Measurements from ENCODE around the gene TRAPPC8. TPM values are rescaled to one million over a fixed set of nuclear protein-coding genes. Genes with fewer than 3 reads are reported as not detected.

Gene TRAPPC8
- total RNA-seq, 1 experiment from 2014 or later, result 37.9 TPM

DNA sequence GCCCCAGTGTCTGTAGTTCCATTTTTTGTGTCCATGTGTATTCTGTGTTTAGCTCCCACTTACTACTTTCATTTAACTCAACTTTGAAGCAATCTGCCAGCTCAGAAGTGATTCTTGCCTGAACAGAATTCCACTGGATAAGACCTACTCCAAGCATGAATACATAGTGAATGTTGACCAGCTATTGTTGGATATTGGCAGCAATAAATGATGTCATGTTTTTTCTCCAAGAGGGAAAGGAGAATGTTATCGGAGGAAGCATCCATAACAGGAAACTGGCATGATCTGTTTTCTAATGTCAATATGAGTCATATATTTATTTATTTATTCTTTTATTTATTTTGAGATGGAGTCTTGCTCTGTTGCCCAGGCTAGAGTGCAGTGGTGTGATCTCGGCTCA, 36.8 kb upstream of the TRAPPC8 start:
- POLR2A ChIA-PET (ENCODE audit: low non-redundant PET), result no interaction called here
- intact Hi-C loops (cut with micrococcal nuclease; ENCODE audit: unreplicated experiment), result loop anchor here (5.0 kb wide), 1 partner anchor 152 kb away; no protein-coding TSS in a partner anchor
- H3K4me3 ChIP-seq (ENCODE audit: low read depth, low read length, poor library complexity, severe bottlenecking), result no peak overlapping the region
- CTCF ChIA-PET, result no interaction called here
- TF ChIP-seq, protein P1, sequence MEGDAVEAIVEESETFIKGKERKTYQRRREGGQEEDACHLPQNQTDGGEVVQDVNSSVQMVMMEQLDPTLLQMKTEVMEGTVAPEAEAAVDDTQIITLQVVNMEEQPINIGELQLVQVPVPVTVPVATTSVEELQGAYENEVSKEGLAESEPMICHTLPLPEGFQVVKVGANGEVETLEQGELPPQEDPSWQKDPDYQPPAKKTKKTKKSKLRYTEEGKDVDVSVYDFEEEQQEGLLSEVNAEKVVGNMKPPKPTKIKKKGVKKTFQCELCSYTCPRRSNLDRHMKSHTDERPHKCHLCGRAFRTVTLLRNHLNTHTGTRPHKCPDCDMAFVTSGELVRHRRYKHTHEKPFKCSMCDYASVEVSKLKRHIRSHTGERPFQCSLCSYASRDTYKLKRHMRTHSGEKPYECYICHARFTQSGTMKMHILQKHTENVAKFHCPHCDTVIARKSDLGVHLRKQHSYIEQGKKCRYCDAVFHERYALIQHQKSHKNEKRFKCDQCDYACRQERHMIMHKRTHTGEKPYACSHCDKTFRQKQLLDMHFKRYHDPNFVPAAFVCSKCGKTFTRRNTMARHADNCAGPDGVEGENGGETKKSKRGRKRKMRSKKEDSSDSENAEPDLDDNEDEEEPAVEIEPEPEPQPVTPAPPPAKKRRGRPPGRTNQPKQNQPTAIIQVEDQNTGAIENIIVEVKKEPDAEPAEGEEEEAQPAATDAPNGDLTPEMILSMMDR (conservative IDR thresholded peaks at IDR 0.05; ENCODE audit: low read depth, low read length), result no peak
- TF ChIP-seq EZH2 (IDR thresholded peaks at IDR 0.05; ENCODE audit: borderline replicate concordance, low read depth, low read length, poor library complexity, severe bottlenecking), result no peak
- no peak overlapping the region for H3K27ac ChIP-seq (ENCODE audit: low read depth, low read length, poor library complexity, severe bottlenecking)
- BruUV-seq (replicated peaks), result no TSS peak
- no peaks in the 10 kb centered on the region for H3K9me3 ChIP-seq (ENCODE audit: low read depth, low read length, poor library complexity, severe bottlenecking)
- DNase-seq (ENCODE audit: low spot score), result no peak
- H3K27me3 ChIP-seq (replicated peaks; ENCODE audit: insufficient read depth, low read depth, low read length, poor library complexity), result no peaks in the 10 kb centered on the region
- no peaks in the 10 kb centered on the region for H3K36me3 ChIP-seq (ENCODE audit: insufficient read depth, low read length, poor library complexity, severe bottlenecking)
- H3K4me1 ChIP-seq (ENCODE audit: insufficient read depth, low read length, poor library complexity, severe bottlenecking), result no peaks in the 10 kb centered on the region

DNA sequence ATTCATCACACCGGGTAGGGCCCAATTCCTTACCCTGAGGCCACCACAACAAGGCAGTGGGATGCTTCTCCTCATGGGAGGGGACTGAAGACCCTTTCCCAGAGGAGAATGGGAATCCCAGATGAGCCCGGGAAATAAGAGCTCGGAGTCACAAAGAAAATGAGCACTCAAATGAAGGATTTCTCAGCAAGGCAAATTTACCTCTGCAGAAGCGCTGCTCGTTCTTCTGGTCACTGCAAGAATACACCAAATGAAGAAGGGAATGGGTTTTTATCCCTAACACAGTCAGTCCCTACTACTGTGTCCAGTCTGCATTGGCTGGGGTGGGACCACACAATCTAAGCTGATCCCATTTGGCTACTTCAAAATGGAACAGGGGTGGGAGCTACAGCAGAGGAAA, 35.7 kb upstream of the TRAPPC8 start:
- DNase-seq (ENCODE audit: low spot score), result no peak
- H3K4me1 ChIP-seq (ENCODE audit: insufficient read depth, low read length, poor library complexity, severe bottlenecking), result no peaks in the 10 kb centered on the region
- BruUV-seq (replicated peaks), result no TSS peak
- no peak overlapping the region for H3K27ac ChIP-seq (ENCODE audit: low read depth, low read length, poor library complexity, severe bottlenecking)
- H3K9me3 ChIP-seq (ENCODE audit: low read depth, low read length, poor library complexity, severe bottlenecking), result peaks cover 9% of the 10 kb centered on the region
- CTCF ChIA-PET, result no interaction called here
- TF ChIP-seq, protein P1 (conservative IDR thresholded peaks at IDR 0.05; ENCODE audit: low read depth, low read length), result no peak
- TF ChIP-seq EZH2 (IDR thresholded peaks at IDR 0.05; ENCODE audit: borderline replicate concordance, low read depth, low read length, poor library complexity, severe bottlenecking), result no peak
- no peak overlapping the region for H3K4me3 ChIP-seq (ENCODE audit: low read depth, low read length, poor library complexity, severe bottlenecking)
- POLR2A ChIA-PET (ENCODE audit: low non-redundant PET), result no interaction called here
- no peaks in the 10 kb centered on the region for H3K36me3 ChIP-seq (ENCODE audit: insufficient read depth, low read length, poor library complexity, severe bottlenecking)
- intact Hi-C loops (cut with micrococcal nuclease; ENCODE audit: unreplicated experiment), result loop anchor here (5.0 kb wide), 1 partner anchor 151 kb away; no protein-coding TSS in a partner anchor
- no peaks in the 10 kb centered on the region for H3K27me3 ChIP-seq (replicated peaks; ENCODE audit: insufficient read depth, low read depth, low read length, poor library complexity)

DNA sequence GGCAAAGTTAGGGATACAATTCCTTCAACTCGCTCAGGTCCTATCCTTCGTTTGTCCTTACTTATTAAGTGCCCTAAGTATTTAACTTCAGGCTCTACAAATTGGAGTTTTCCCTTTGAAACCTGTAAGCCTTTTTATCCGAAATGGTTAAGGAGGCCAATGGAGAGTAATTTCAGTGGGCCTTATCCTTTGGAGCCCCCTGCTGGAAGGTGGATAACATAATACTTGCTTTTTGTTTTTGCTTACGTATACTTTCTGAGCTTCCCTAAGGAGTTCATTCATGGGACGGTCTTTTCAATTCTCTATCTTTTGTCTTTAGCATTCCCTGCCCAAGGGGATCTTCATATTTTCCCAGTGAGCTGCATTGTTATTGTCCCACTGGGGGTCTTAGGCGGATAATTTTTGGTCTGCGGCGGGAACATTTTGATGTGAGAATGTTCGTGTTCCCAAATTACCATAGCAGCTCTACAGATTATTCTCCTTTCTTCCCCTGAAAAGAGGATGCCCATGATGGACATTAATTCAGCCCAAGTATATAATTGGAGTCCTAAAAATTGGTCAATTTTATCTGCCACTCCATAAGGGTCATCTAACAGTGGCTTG, 34.4 kb upstream of the TRAPPC8 start:
- H3K27ac ChIP-seq (ENCODE audit: low read depth, low read length, poor library complexity, severe bottlenecking), result no peak overlapping the region
- CTCF ChIA-PET, result interaction anchor here (0.6 to 1.4 kb wide), 4 partner anchors 14 to 422 kb away, joined by 3 to 8 read pairs (median 3); no protein-coding TSS in a partner anchor
- H3K27me3 ChIP-seq (replicated peaks; ENCODE audit: insufficient read depth, low read depth, low read length, poor library complexity), result no peaks in the 10 kb centered on the region
- H3K4me1 ChIP-seq (ENCODE audit: insufficient read depth, low read length, poor library complexity, severe bottlenecking), result no peaks in the 10 kb centered on the region
- POLR2A ChIA-PET (ENCODE audit: low non-redundant PET), result no interaction called here
- DNase-seq (ENCODE audit: low spot score), result peak; percentile 83
- peaks cover 11% of the 10 kb centered on the region for H3K9me3 ChIP-seq (ENCODE audit: low read depth, low read length, poor library complexity, severe bottlenecking)
- BruUV-seq (replicated peaks), result no TSS peak
- no peaks in the 10 kb centered on the region for H3K36me3 ChIP-seq (ENCODE audit: insufficient read depth, low read length, poor library complexity, severe bottlenecking)
- intact Hi-C loops (cut with micrococcal nuclease; ENCODE audit: unreplicated experiment), result loop anchor here (1.0 to 5.0 kb wide), 3 partner anchors 150 to 421 kb away; no protein-coding TSS in a partner anchor
- TF ChIP-seq, protein P1 (conservative IDR thresholded peaks at IDR 0.05; ENCODE audit: low read depth, low read length), result peak; percentile 78
- TF ChIP-seq EZH2 (IDR thresholded peaks at IDR 0.05; ENCODE audit: borderline replicate concordance, low read depth, low read length, poor library complexity, severe bottlenecking), result no peak
- no peak overlapping the region for H3K4me3 ChIP-seq (ENCODE audit: low read depth, low read length, poor library complexity, severe bottlenecking)
